HG03354 (cell line): Measurements from ENCODE around the gene GK.
"Not testable (repeated sequence)": the region's sequence is repeated elsewhere in the genome, so short reads cannot be mapped to it uniquely, and the experiment has no call there.

ENCODE experiments used
- ATAC-seq: cut with Tn5 transposase; IDR thresholded peaks from one replicate; pipeline ENCODE4 v1.9.1; 2021; ENCODE audit warnings: mild to moderate bottlenecking; ENCODE audit not compliant: unreplicated experiment, poor library complexity, severe bottlenecking

GK gene

GRCh38 chrX:30690330-30690729, 37.1 kb downstream of the GK start:
- no peak for ATAC-seq

GRCh38 chrX:30693999-30694650, 40.9 kb downstream of the GK start:
- ATAC-seq, result no peak

DNA sequence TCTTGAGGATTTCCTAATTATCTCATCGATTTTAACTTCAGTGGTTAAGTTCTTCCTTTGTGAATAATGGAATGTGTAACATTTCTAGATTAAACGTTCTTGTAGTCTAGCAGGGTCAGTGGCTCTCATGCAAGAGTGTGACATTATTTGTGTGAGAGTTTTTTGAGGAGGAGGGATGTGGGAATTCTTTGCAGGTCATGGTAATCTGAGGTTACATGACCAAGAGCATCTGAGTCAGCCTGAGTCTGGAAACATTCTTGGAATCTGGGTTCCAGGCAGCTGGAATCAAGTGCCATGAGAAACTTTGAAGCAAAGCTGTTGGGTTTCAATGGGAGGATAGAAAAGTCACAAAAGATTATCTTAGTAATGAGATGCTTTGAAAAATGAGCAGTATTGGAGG, 49.5 kb downstream of the GK start:
- no peak for ATAC-seq

DNA sequence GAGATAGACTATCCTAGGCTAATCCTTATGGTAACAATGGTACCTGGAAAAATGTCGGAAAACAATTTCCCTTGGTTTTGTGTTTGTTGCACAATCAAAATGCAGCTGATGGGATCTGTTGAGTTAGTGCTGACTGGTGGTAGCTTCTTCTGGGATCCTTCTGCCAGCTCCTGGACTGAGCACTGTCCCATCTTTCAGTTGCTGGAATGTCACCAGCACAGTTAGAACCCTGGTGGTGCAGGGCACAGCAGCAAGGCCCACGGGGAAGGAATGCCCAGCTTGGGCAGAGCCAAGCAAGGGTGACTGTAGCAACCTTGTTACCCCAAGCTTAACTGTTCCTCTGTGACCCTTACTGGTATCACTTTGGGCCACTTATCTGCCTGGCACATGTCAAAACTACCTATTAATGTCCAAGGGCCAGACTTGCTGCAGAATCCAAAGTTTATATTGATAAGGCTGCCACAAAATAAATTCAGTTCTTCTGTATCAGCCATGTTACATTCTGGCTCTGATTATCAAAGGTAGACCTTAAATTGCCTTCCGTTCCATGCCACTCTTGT, 53.1 kb downstream of the GK start:
- no peak for ATAC-seq

- ATAC-seq, result no peak
Measured at GRCh38 chrX:30712214-30712613, 59.0 kb downstream of the GK start.

DNA sequence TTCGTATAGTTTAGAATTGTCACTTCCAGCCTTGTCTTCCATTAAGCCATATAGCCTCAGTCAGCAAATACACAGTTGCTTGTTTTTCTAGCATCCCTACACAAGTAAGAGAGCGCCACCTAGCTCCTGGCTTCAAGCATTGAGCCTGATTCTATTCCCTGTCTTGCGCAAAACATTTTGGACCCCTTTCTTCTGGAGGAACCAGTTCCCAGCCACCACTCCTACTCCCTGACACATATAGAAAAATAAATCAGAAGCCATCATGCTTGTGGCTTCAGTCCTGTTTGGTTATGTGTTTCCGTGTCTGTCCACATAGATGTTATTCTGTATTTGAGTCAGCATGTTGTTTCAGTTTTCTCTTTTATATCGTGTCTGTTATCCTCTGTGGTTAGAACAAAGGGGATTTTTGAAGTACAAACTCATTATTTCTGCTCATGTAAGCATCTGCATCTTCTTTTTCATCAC, 59.9 kb downstream of the GK start:
- ATAC-seq, result peak; percentile 95

DNA sequence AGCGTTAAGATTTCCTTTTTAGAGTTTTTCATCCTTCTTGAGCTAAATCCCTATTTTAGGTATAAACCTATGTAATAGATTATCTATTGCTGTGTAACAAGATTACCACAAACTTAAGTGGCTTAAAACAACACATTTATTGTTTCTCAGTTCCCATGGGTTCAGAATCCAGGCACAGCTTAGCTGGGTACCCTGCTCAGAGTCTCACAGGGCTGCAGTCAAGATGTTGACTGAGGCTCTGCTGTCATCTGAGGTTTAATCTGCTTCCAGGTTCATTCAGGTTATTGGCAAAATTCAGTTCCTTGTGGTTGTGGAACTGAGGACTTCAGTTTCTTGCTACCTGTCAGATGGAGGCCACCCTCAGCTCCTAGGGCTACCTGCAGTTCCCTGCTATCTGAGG, 60.9 kb downstream of the GK start:
- ATAC-seq, result peak; percentile 51

DNA sequence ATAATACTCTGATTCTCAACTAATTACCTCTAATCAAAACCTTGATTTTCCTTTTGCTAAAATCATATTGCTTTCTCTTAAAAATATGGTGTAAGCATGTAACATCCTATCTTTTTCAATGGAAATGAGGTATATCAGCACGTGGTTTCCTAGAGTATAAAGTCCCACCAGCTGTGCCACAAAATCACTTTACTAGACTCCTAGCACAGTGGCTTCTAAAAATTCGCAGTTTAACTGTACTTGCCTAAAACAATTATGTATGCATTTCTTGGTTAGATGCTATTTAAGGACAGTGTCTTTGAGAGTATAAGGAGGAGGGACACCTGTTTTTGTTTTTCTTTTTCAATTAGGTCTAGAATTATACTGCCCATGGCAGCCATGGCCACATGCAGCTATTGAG, 62.8 kb downstream of the GK start:
- no peak for ATAC-seq

DNA sequence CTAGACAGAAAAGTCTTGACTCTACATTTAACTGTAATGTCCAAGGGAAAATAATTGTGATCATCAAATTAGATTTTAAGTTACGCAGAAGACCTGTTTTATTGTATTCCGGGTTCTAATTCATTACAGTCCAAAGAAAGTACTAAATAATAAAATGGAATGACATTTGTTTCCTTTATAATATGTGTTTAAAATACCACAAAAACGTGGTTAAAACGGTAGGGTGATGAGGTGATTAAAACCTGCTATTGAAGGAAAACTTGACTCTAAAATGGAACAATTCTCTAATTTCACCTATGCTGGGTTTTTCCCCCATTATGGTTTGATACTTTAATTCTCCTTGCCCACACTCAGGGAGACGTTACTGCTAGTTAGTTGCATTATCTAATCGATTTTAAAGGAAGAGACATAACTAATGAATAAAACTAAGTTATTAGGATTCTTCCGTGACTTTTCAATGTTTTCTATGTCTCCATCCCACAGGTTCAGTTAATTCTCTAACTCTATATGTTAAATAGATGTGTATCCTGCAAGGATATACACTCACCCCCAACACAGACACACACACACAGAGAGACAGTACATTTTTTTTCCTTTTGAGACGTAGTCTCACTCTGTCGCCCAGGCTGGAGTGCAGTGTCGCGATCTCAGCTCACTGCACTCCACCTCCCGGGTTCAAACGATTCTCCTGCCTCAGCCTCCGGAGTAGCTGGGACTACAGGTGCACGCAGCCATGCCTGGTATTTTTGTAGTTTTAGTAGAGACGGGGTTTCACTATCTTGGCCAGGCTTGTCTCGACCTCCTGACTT, 80.8 kb downstream of the GK start:
- ATAC-seq, result no peak

DNA sequence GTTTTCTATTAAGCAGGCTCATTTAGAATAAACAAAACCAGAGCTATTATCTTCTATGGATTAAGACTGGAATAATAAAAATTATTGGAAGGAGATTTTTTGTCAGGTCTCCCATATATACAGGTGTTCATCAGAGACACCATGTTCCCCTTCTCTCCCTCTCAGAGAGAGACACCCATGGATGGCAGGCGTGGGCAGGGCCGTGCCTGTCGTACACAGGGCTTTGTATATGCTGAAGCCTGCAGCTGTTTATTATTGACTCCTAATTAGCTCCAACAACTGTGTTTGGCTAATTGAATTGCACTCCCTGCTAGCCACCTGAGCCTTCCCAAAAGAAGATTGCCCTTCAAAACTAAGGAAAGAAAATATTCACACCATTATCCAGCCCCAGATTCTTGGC, 81.6 kb downstream of the GK start:
- ATAC-seq, result no peak

DNA sequence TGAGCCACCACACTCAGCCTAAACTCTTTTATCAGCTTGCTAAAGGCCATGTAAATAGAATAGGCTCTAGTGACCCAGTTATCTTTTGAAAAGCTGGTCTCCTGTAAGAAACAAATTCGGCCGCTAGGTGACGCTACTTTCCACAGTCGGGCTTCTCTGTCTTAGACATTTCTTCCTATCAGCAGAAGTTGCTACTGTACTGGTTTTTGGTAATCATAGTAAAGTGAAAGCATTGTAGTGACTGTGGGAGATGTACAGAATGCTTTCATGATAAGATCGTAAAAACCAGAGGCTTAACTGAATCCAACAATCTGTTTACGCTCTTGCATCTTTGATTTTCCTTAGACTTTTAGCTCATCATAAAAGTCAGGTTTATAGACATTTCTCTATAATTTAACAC, 82.6 kb downstream of the GK start:
- peak; percentile 91 for ATAC-seq

- ATAC-seq, result no peak
Measured at GRCh38 chrX:30741545-30741944, 88.3 kb downstream of the GK start.

DNA sequence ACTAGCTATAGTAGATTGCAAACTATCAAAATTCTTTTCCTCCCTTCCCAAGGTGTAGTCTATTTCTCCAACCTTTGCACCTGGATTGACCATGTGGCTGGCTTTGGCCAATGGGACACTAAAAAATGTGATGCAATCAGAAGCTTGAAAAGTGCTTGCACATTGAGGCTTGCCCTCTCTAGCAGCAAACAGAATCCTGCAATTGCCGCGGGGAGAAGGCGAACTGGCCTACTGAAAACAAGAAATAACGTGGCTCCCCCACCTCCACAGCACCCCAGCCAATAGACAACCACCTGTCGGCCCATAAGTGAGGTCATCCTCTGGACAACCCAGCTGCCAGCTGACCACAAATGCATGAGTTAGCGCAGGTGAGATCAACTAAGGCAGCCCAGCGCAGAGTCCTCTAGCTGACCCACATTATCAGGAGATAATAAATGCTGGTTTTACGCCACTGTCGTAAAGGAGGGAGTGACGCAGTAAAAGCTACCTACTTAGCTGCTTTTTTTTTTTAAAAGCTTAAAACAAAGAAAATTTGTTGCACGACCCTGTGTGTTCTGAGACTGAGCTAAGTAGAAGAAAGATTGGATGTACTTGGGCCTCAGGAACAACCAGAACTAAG, 95.2 kb downstream of the GK start:
- ATAC-seq, result no peak

GRCh38 chrX:30751497-30751896, 98.3 kb downstream of the GK start:
- ATAC-seq, result no peak

GRCh38 chrX:30762755-30763154, 109.5 kb downstream of the GK start:
- ATAC-seq, result no peak

- not testable (repeated sequence) for ATAC-seq
Measured at GRCh38 chrX:30773764-30774163, 120.5 kb downstream of the GK start.

GRCh38 chrX:30777575-30777974, 124.4 kb downstream of the GK start:
- no peak for ATAC-seq

GRCh38 chrX:30779453-30780030, 126.3 kb downstream of the GK start:
- ATAC-seq, result no peak
